GM18951 (cell line): ENCODE data around the gene TIMMDC1.

Experiments used
- POLR2A ChIP-seq: IDR thresholded peaks from 4 replicates; pipeline ENCODE4 v1.6.1; 2011; ENCODE audit warnings: mild to moderate bottlenecking; ENCODE audit not compliant: insufficient read length, insufficient read depth; ENCODE audit errors: extremely low read depth
- in situ Hi-C: fragments of 300-500 bp; cut with MboI; formaldehyde crosslinking; loops from one replicate; pipeline ENCODE4 v1.12.0; 2022; ENCODE audit warnings: low sequenced_read_pairs, mixed read lengths, inconsistent platforms; ENCODE audit not compliant: unreplicated experiment

TIMMDC1 gene

DNA sequence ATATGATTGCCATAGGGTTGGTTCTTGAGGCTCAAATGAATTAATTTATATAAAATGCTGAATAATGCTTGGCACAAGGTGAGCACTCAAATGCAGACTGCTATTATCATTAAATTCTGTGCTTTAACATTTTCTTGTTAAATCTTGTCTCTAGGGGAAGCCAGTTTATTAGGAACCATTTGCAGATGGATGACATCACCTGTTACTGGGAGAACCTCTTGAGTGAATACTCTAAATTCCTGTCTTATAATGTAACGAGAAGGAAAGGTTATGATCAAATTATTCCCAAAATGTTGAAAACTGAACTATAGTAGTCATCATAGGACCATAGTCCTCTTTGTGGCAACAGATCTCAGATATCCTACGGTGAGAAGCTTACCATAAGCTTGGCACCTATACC, 6.2 kb upstream of the TIMMDC1 start:
- TF ChIP-seq POLR2A, result no peak
- in situ Hi-C loops, result no loop called here

GRCh38 chr3:119492810-119493209, 5.5 kb upstream of the TIMMDC1 start:
- TF ChIP-seq POLR2A, result no peak
- in situ Hi-C loops, result no loop called here

DNA sequence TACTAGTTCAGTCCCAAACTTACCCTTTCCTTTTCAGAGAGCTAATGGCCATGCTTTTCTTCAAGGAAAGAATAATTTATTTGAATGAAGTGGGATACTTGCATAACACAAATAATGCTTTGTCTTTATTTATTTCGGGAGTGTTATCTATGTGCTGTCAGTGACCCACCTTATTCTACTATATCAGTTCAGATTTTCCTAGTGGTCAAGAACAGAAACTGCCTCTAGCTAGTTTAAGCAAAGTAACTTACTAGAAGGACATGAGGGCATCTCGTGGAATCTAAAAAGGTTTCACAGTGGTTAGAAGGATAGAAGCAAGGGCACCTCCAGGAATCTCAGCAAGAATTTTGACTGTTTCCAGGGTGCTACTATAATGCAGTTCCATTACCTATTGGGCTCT, 3.8 kb upstream of the TIMMDC1 start:
- in situ Hi-C loops, result no loop called here
- no peak for TF ChIP-seq POLR2A

DNA sequence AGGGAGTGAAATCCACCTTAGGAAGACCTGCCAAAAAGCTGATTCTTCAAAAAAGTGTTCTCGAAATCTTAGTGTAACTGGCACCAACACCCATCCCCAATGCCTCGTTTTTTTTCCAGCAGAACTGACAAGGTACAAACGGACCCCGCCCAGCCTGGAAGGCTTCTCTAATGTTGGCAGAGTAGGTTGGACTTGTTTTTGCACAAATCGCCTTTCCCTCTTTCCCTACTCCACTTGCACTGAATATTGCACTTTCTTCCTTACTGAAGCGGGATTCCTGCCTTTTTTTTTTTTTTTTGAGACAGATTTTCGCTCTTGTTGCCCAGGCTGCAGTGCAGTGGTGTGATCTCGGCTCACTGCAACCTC, 544 bp upstream of the TIMMDC1 start:
- no peak for TF ChIP-seq POLR2A
- in situ Hi-C loops, result no loop called here

GRCh38 chr3:119500265-119500664, 1.9 kb downstream of the TIMMDC1 start:
- in situ Hi-C loops, result no loop called here
- no peak for TF ChIP-seq POLR2A

GRCh38 chr3:119500901-119501300, 2.6 kb downstream of the TIMMDC1 start:
- in situ Hi-C loops, result no loop called here
- no peak for TF ChIP-seq POLR2A

GRCh38 chr3:119506631-119507030, 8.3 kb downstream of the TIMMDC1 start:
- no peak for TF ChIP-seq POLR2A
- in situ Hi-C loops, result no loop called here

GRCh38 chr3:119507404-119507803, 9.1 kb downstream of the TIMMDC1 start:
- no peak for TF ChIP-seq POLR2A
- in situ Hi-C loops, result no loop called here

DNA sequence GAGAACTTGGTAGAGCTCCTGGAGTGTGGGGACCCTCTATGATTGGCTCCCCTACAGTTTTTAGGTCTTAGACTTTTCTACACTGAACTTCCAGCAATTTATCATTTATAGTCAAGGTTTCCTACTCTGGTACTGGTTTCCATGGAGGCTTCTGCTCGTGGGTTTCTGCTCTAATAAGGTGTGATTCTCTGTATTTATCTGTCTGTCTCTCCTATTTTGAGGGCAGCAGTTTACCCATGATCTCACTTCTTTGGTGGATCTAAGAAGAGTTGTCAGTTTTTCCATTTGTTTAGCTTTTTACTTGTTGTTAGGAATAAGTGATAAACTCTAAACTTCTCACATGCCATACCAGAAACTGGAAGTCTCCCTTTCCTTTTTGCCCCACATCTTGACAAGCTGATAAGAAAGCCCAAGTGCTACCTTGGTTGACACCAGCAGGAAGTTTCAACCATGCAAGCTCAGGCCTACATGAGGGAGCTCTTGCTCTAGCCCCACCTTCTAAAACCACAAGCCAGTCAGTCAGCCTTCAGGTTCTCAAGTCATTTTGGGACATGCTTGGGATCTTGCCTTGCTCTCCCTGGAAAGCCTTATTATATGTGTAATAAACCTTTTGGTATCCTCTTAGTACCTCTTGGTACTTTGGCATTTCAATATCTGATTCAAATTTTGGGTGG, 10.0 kb downstream of the TIMMDC1 start:
- in situ Hi-C loops, result no loop called here
- TF ChIP-seq POLR2A, result no peak

GRCh38 chr3:119510690-119511089, 12.3 kb downstream of the TIMMDC1 start:
- in situ Hi-C loops, result no loop called here
- TF ChIP-seq POLR2A, result no peak

GRCh38 chr3:119514637-119515036, 16.3 kb downstream of the TIMMDC1 start:
- no peak for TF ChIP-seq POLR2A

GRCh38 chr3:119517112-119517511, 18.8 kb downstream of the TIMMDC1 start:
- TF ChIP-seq POLR2A, result no peak

More at GRCh38 chr3:119514637-119515036, 16.3 kb downstream of the TIMMDC1 start:
- in situ Hi-C loops, result no loop called here

GRCh38 chr3:119518026-119518425, 19.7 kb downstream of the TIMMDC1 start:
- TF ChIP-seq POLR2A, result no peak
- in situ Hi-C loops, result no loop called here

More at GRCh38 chr3:119517112-119517511, 18.8 kb downstream of the TIMMDC1 start:
- in situ Hi-C loops, result no loop called here

GRCh38 chr3:119524931-119525662, 26.8 kb downstream of the TIMMDC1 start:
- in situ Hi-C loops, result no loop called here
- TF ChIP-seq POLR2A, result no peak
